Measurements from ENCODE around the gene MT4.

The MT4 gene

GRCh38 chr16:56603589-56603988, 38.7 kb downstream of the MT4 start:
- no peak for DNase-seq

- DNase-seq: no peak
Observed at GRCh38 chr16:56604966-56605365, 40.1 kb downstream of the MT4 start.

- no peak for DNase-seq
Observed at GRCh38 chr16:56605475-56605874, 40.6 kb downstream of the MT4 start.

GRCh38 chr16:56606071-56606475, 41.2 kb downstream of the MT4 start:
- DNase-seq: no peak

GRCh38 chr16:56606476-56607108, 41.7 kb downstream of the MT4 start:
- DNase-seq: peak; percentile 55

- DNase-seq: peak; percentile 59
Observed at GRCh38 chr16:56607109-56607618, 42.3 kb downstream of the MT4 start.

- DNase-seq: no peak
Observed at GRCh38 chr16:56607675-56608042, 42.8 kb downstream of the MT4 start.

GRCh38 chr16:56608043-56608875, 43.4 kb downstream of the MT4 start, which contains the start of gene MT2A:
MT2A (plus strand) TSS chr16:56608584; CDS start chr16:56608656, 72 bp downstream.
- DNase-seq: peak; percentile 87

- DNase-seq: no peak
Observed at GRCh38 chr16:56608876-56609462, 44.1 kb downstream of the MT4 start.

GRCh38 chr16:56609463-56609921, 44.6 kb downstream of the MT4 start:
- DNase-seq: peak; percentile 60

GRCh38 chr16:56610017-56610608, 45.2 kb downstream of the MT4 start:
- no peak for DNase-seq

GRCh38 chr16:56610609-56611111, 45.8 kb downstream of the MT4 start:
- DNase-seq: no peak

GRCh38 chr16:56611281-56611833, 46.5 kb downstream of the MT4 start:
- no peak for DNase-seq

GRCh38 chr16:56613706-56614105, 48.8 kb downstream of the MT4 start:
- DNase-seq: no peak

- DNase-seq: no peak
Observed at GRCh38 chr16:56614549-56614991, 49.7 kb downstream of the MT4 start.

- no peak for DNase-seq
Observed at GRCh38 chr16:56615353-56615752, 50.5 kb downstream of the MT4 start.

- DNase-seq: no peak
Observed at GRCh38 chr16:56616608-56617211, 51.8 kb downstream of the MT4 start.

GRCh38 chr16:56617212-56618085, 52.6 kb downstream of the MT4 start:
- peak; percentile 61 for DNase-seq

- no peak for DNase-seq
Observed at GRCh38 chr16:56618138-56618537, 53.3 kb downstream of the MT4 start.

Measured in right kidney (tissue), 1 donor.